IMR-90 (cell line): Measurements from ENCODE around the gene TMEM256. TPM values are rescaled to one million over a fixed set of nuclear protein-coding genes. Genes with fewer than 3 reads are reported as not detected.

ENCODE experiments used
- ATAC-seq: fragments of 200-7000 bp; cut with Tn5 transposase; 2 replicates; pipeline ENCODE4 v1.9.1; 2020; ENCODE audit warnings: low read depth, mild to moderate bottlenecking, moderate library complexity
- BruUV-seq: library from RNA; stranded (reverse); fragments of 400-500 nt; replicated peaks from 2 replicates; lab custom pipeline; 2021; lab: Mats Ljungman, UMichigan
- CTCF ChIA-PET: fragments of 300-600 bp; formaldehyde crosslinking; extraction: SDS; loops from one replicate; lab custom pipeline; 2021; ENCODE audit warnings: antibody characterized with exemption; lab: Yijun Ruan, JAX
- POLR2A ChIA-PET: fragments of 300-600 bp; sonication (Branson Sonifier 250); formaldehyde crosslinking; loops from one replicate; lab custom pipeline; 2022; ENCODE audit warnings: antibody characterized with exemption; ENCODE audit not compliant: unreplicated experiment; lab: Charles Lee
- DNase-seq: peaks from one replicate; pipeline ENCODE4 v3.0.0; 2013
- H2AFZ ChIP-seq: replicated peaks from 2 replicates; pipeline ENCODE3; 2013; ENCODE audit warnings: low read length, mild to moderate bottlenecking; ENCODE audit not compliant: poor library complexity
- H2AK5ac ChIP-seq: 2 replicates; pipeline ENCODE4 v1.6.1; 2013; ENCODE audit warnings: low read depth, low read length, inconsistent platforms
- H2AK9ac ChIP-seq: replicated peaks from 2 replicates; pipeline ENCODE3; 2013; ENCODE audit warnings: mild to moderate bottlenecking, low read depth, low read length, moderate library complexity; ENCODE audit not compliant: poor library complexity
- H2BK120ac ChIP-seq: 2 replicates; pipeline ENCODE4 v1.6.1; 2013; ENCODE audit warnings: low read depth, low read length, inconsistent platforms
- H2BK15ac ChIP-seq: 3 replicates; pipeline ENCODE4 v1.6.1; 2013; ENCODE audit warnings: low read depth, low read length, inconsistent platforms
- H2BK20ac ChIP-seq: 2 replicates; pipeline ENCODE4 v1.6.1; 2013; ENCODE audit warnings: low read depth, mild to moderate bottlenecking, inconsistent platforms, low read length, moderate library complexity
- H2BK5ac ChIP-seq: 2 replicates; pipeline ENCODE4 v1.6.1; 2013; ENCODE audit warnings: mild to moderate bottlenecking, low read depth, low read length, inconsistent platforms; ENCODE audit not compliant: poor library complexity, severe bottlenecking
- H3K14ac ChIP-seq: replicated peaks from 2 replicates; pipeline ENCODE4 v1.6.1; 2013; ENCODE audit warnings: low read depth, low read length, inconsistent platforms
- H3K18ac ChIP-seq: 2 replicates; pipeline ENCODE4 v1.6.1; 2013; ENCODE audit warnings: low read depth, low read length, control low read depth
- H3K23ac ChIP-seq: 2 replicates; pipeline ENCODE4 v1.6.1; 2013; ENCODE audit warnings: low read depth, low read length, inconsistent platforms
- H3K27ac ChIP-seq: 2 replicates; pipeline ENCODE4 v1.5.1; 2013; ENCODE audit warnings: mild to moderate bottlenecking, control low read depth, low read length; ENCODE audit not compliant: insufficient read depth
- H3K27me3 ChIP-seq: 2 replicates; pipeline ENCODE4 v1.6.1; 2013; ENCODE audit warnings: low read length; ENCODE audit not compliant: control insufficient read depth, insufficient read depth
- H3K36me3 ChIP-seq: 2 replicates; pipeline ENCODE4 v1.6.1; 2013; ENCODE audit warnings: low read length, mixed read lengths; ENCODE audit not compliant: control insufficient read depth, insufficient read depth
- H3K4ac ChIP-seq: 2 replicates; pipeline ENCODE4 v1.6.1; 2013; ENCODE audit warnings: low read depth, low read length, inconsistent platforms
- H3K4me1 ChIP-seq: 2 replicates; pipeline ENCODE4 v1.6.1; 2013; ENCODE audit warnings: low read length, mixed read lengths; ENCODE audit not compliant: control insufficient read depth, insufficient read depth
- H3K4me2 ChIP-seq: 2 replicates; pipeline ENCODE4 v1.6.1; 2013; ENCODE audit warnings: low read depth, mild to moderate bottlenecking, control low read depth, low read length, moderate library complexity
- H3K4me3 ChIP-seq: 2 replicates; pipeline ENCODE4 v1.5.1; 2013; ENCODE audit warnings: low read depth, mild to moderate bottlenecking, control low read depth, low read length, moderate library complexity; ENCODE audit not compliant: insufficient read depth
- H3K56ac ChIP-seq: 2 replicates; pipeline ENCODE4 v1.6.1; 2013; ENCODE audit warnings: low read length, inconsistent platforms; ENCODE audit not compliant: insufficient read depth; ENCODE audit errors: extremely low read depth
- H3K79me1 ChIP-seq, 2 experiments: 2 replicates each; pipeline ENCODE4 v1.6.1; 2013; ENCODE audit warnings: low read length in 2 of 2, inconsistent platforms in 1 of 2, low read depth in 1 of 2
- H3K9ac ChIP-seq: 2 replicates; pipeline ENCODE4 v1.6.1; 2013; ENCODE audit warnings: low read depth, low read length, control low read depth
- H3K9me1 ChIP-seq: 2 replicates; pipeline ENCODE4 v1.6.1; 2013; ENCODE audit warnings: low read length, inconsistent platforms; ENCODE audit not compliant: insufficient read depth
- H3K9me3 ChIP-seq: 2 replicates; pipeline ENCODE4 v1.6.1; 2013; ENCODE audit warnings: low read length; ENCODE audit not compliant: control insufficient read depth, insufficient read depth
- H4K20me1 ChIP-seq: 2 replicates; pipeline ENCODE4 v1.6.1; 2013; ENCODE audit warnings: low read length, inconsistent platforms; ENCODE audit not compliant: insufficient read depth
- H4K5ac ChIP-seq: 2 replicates; pipeline ENCODE4 v1.6.1; 2013; ENCODE audit warnings: mild to moderate bottlenecking, low read depth, low read length, control low read depth
- H4K8ac ChIP-seq, 2 experiments: 2 replicates each; pipeline ENCODE4 v1.6.1; 2013; ENCODE audit warnings: low read depth in 2 of 2, low read length in 2 of 2, control low read depth in 1 of 2, inconsistent platforms in 1 of 2
- H4K91ac ChIP-seq: 2 replicates; pipeline ENCODE4 v1.6.1; 2013; ENCODE audit warnings: low read depth, low read length, inconsistent platforms; ENCODE audit not compliant: insufficient read depth
- BHLHE40 ChIP-seq: fragments of 150-350 bp; IDR thresholded peaks from 2 replicates; pipeline ENCODE4 v1.6.1; 2016; ENCODE audit warnings: mild to moderate bottlenecking, low read depth, low read length
- CHD1 ChIP-seq: IDR thresholded peaks from 2 replicates; pipeline ENCODE4 v1.6.1; 2012; ENCODE audit warnings: low read depth, low read length, improper control_type of control experiment
- FOS ChIP-seq: fragments of 150-350 bp; IDR thresholded peaks from 2 replicates; pipeline ENCODE4 v1.6.1; 2016; ENCODE audit warnings: low read depth, low read length
- MAFK ChIP-seq: IDR thresholded peaks from 2 replicates; pipeline ENCODE4 v1.6.1; 2012; ENCODE audit warnings: low read depth, low read length, improper control_type of control experiment
- MAZ ChIP-seq: IDR thresholded peaks from 2 replicates; pipeline ENCODE4 v1.6.1; 2012; ENCODE audit warnings: low read depth, mild to moderate bottlenecking, low read length, improper control_type of control experiment, moderate library complexity, borderline replicate concordance
- NFE2L2 ChIP-seq: fragments of 150-350 bp; IDR thresholded peaks from 2 replicates; pipeline ENCODE4 v1.6.1; 2016; ENCODE audit warnings: low read depth, mild to moderate bottlenecking, low read length
- RAD21 ChIP-seq: IDR thresholded peaks from 2 replicates; pipeline ENCODE4 v1.6.1; 2012; ENCODE audit warnings: low read length, improper control_type of control experiment
- RCOR1 ChIP-seq: IDR thresholded peaks from 2 replicates; pipeline ENCODE4 v1.6.1; 2012; ENCODE audit warnings: mild to moderate bottlenecking, low read length, improper control_type of control experiment; ENCODE audit not compliant: insufficient replicate concordance
- RFX5 ChIP-seq: IDR thresholded peaks from 2 replicates; pipeline ENCODE4 v1.8.0; 2012; ENCODE audit warnings: low read depth, mild to moderate bottlenecking, low read length, moderate library complexity
- USF2 ChIP-seq: fragments of 150-350 bp; IDR thresholded peaks from 2 replicates; pipeline ENCODE4 v1.6.1; 2017; ENCODE audit warnings: mild to moderate bottlenecking, antibody characterized with exemption, low read length, low read depth
- WGBS, 2 experiments: methylation state at CpG; one replicate each; pipeline versions ENCODE4 v1.1.5 to v1.1.7; 2013; ENCODE audit warnings: missing lambda C conversion rate in 2 of 2; ENCODE audit not compliant: insufficient read length in 1 of 2; ENCODE audit errors: extremely low coverage in 2 of 2; 5-methylcytosine and 5-hydroxymethylcytosine counted together
- dilution Hi-C: fragments of 300-500 bp; cut with HindIII; formaldehyde crosslinking; loops from one replicate; pipeline ENCODE4 v1.14.3; 2018; ENCODE audit warnings: low sequenced_read_pairs; ENCODE audit not compliant: unreplicated experiment
- in situ Hi-C: fragments of 300-500 bp; cut with MboI; formaldehyde crosslinking; loops from 3 replicates; pipeline ENCODE4 v1.14.3; 2019; ENCODE audit warnings: low sequenced_read_pairs, inconsistent platforms, mixed read lengths
- intact Hi-C: fragments of 100-400 bp; cut with micrococcal nuclease; formaldehyde crosslinking; loops from 2 replicates; pipeline ENCODE4 v1.10.0; 2022
- polyA plus RNA-seq, 3 experiments: library from polyadenylated mRNA; depleted of rRNA; stranded (reverse); fragments of >200 nt; gene quantifications; 2 replicates each; pipeline ENCODE4 v1.2.3, GENCODE V29; 2012; ENCODE audit warnings: low replicate concordance in 1 of 3
- total RNA-seq: library from RNA; depleted of rRNA; stranded (reverse); fragments of >200 nt; gene quantifications from 2 replicates; pipeline ENCODE4 v1.2.3, GENCODE V29; 2012
- TF ChIP-seq, protein P1 (sequence below): fragments of 150-350 bp; IDR thresholded peaks from 2 replicates; pipeline ENCODE4 v1.6.1; 2016; ENCODE audit warnings: low read depth, mild to moderate bottlenecking, low read length, moderate library complexity, borderline replicate concordance
- TF ChIP-seq, protein P2 (sequence below): conservative IDR thresholded peaks from 2 replicates; pipeline ENCODE4 v1.5.1; 2012; ENCODE audit warnings: mild to moderate bottlenecking, low read depth, low read length, improper control_type of control experiment

Gene TMEM256
- total and polyA plus RNA-seq, 2 of the 4 experiments (the other 2 are of a cell fraction), result 38.4 to 174 TPM

- ChIA-PET POLR2A (interaction anchor here (0.6 kb wide), 1 partner anchor 19 kb away, joined by 3 read pairs; no protein-coding TSS in a partner anchor), CTCF (no interaction called here)
- no peak for TF ChIP-seq CHD1
- TF ChIP-seq, protein P1, sequence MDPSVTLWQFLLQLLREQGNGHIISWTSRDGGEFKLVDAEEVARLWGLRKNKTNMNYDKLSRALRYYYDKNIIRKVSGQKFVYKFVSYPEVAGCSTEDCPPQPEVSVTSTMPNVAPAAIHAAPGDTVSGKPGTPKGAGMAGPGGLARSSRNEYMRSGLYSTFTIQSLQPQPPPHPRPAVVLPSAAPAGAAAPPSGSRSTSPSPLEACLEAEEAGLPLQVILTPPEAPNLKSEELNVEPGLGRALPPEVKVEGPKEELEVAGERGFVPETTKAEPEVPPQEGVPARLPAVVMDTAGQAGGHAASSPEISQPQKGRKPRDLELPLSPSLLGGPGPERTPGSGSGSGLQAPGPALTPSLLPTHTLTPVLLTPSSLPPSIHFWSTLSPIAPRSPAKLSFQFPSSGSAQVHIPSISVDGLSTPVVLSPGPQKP, result no peak
- TF ChIP-seq USF2, result no peak
- TF ChIP-seq NFE2L2, result no peak
- TF ChIP-seq FOS, result no peak
- TF ChIP-seq, protein P2, sequence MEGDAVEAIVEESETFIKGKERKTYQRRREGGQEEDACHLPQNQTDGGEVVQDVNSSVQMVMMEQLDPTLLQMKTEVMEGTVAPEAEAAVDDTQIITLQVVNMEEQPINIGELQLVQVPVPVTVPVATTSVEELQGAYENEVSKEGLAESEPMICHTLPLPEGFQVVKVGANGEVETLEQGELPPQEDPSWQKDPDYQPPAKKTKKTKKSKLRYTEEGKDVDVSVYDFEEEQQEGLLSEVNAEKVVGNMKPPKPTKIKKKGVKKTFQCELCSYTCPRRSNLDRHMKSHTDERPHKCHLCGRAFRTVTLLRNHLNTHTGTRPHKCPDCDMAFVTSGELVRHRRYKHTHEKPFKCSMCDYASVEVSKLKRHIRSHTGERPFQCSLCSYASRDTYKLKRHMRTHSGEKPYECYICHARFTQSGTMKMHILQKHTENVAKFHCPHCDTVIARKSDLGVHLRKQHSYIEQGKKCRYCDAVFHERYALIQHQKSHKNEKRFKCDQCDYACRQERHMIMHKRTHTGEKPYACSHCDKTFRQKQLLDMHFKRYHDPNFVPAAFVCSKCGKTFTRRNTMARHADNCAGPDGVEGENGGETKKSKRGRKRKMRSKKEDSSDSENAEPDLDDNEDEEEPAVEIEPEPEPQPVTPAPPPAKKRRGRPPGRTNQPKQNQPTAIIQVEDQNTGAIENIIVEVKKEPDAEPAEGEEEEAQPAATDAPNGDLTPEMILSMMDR, result no peak
- TF ChIP-seq BHLHE40, result no peak
- no peak for TF ChIP-seq MAZ
- TF ChIP-seq RCOR1, result no peak
- no peak for TF ChIP-seq RAD21
- TF ChIP-seq MAFK, result no peak
- no peak for TF ChIP-seq RFX5
- Histone ChIP-seq H3K27me3 (peaks cover 22% of the 10 kb centered on the region), H3K9me1 (no peaks in the 10 kb centered on the region), H3K4me2 (no peak overlapping the region), H2BK120ac (no peak overlapping the region), H3K79me1 (no peaks in the 10 kb centered on the region), H3K4me1 (no peaks in the 10 kb centered on the region), H2AFZ (no peak overlapping the region), H2BK15ac (no peak overlapping the region), H4K8ac (no peak overlapping the region), H3K23ac (no peak overlapping the region), H3K4me3 (no peak overlapping the region), H2BK20ac (no peak overlapping the region), H2BK5ac (no peak overlapping the region), H3K18ac (no peak overlapping the region), H2AK5ac (no peak overlapping the region), H3K36me3 (no peaks in the 10 kb centered on the region), H4K5ac (no peak overlapping the region), H2AK9ac (no peak overlapping the region), H3K9me3 (no peaks in the 10 kb centered on the region), H3K14ac (no peak overlapping the region), H3K27ac (no peak overlapping the region), H3K56ac (no peak overlapping the region), H4K20me1 (no peaks in the 10 kb centered on the region), H3K9ac (no peak overlapping the region), H3K4ac (no peak overlapping the region), H4K91ac (no peak overlapping the region)
- no TSS peak for BruUV-seq
- no CpG with 5 or more reads among the region's 8 CpGs for WGBS, 2 experiments
- intact Hi-C loops, result no loop called here
- DNase-seq (no peak), ATAC-seq (no peak)
- dilution Hi-C loops, result no loop called here
- in situ Hi-C loops, result no loop called here
Observed at GRCh38 chr17:7367083-7367482, 36.8 kb downstream of the TMEM256 start.
